Raji (cell line): ENCODE data around the gene OBSCN.

Source experiments
- POLR2A ChIP-seq: IDR thresholded peaks from 2 replicates; pipeline ENCODE4 v1.6.1; 2011; ENCODE audit warnings: low read depth, low read length, control low read depth; ENCODE audit not compliant: insufficient read depth

OBSCN gene

GRCh38 chr1:228249513-228250305 lies 41.9 kb downstream of the OBSCN start:
- no peak for TF ChIP-seq POLR2A

GRCh38 chr1:228256626-228257375 lies 49.0 kb downstream of the OBSCN start:
- no peak for TF ChIP-seq POLR2A

- TF ChIP-seq POLR2A: no peak
These were observed 50.6 kb downstream of the OBSCN start for GRCh38 chr1:228258486-228258885.

GRCh38 chr1:228259368-228259894 lies 51.6 kb downstream of the OBSCN start:
- TF ChIP-seq POLR2A: no peak

- no peak for TF ChIP-seq POLR2A
These were observed 52.1 kb downstream of the OBSCN start for GRCh38 chr1:228259951-228260350.

- TF ChIP-seq POLR2A: no peak
These were observed 53.9 kb downstream of the OBSCN start for GRCh38 chr1:228261706-228262105.

GRCh38 chr1:228262475-228262874 lies 54.6 kb downstream of the OBSCN start:
- no peak for TF ChIP-seq POLR2A

GRCh38 chr1:228263636-228264035 lies 55.8 kb downstream of the OBSCN start:
- no peak for TF ChIP-seq POLR2A

GRCh38 chr1:228264090-228264829 lies 56.4 kb downstream of the OBSCN start:
- no peak for TF ChIP-seq POLR2A

GRCh38 chr1:228265167-228265566 lies 57.3 kb downstream of the OBSCN start:
- no peak for TF ChIP-seq POLR2A

GRCh38 chr1:228267962-228268880 lies 60.4 kb downstream of the OBSCN start:
- no peak for TF ChIP-seq POLR2A

- no peak for TF ChIP-seq POLR2A
These were observed 61.0 kb downstream of the OBSCN start for GRCh38 chr1:228268881-228269265.

- no peak for TF ChIP-seq POLR2A
These were observed 62.2 kb downstream of the OBSCN start for GRCh38 chr1:228270032-228270431.

GRCh38 chr1:228271701-228272251 lies 63.9 kb downstream of the OBSCN start:
- no peak for TF ChIP-seq POLR2A
